M059J (cell line): ENCODE data around the gene PGAM1. TPM values are rescaled to one million over a fixed set of nuclear protein-coding genes. Genes with fewer than 3 reads are reported as not detected.
A peak's percentile ranks its signal among the peaks of the same experiment; 100 is the strongest.
"Not testable (repeated sequence)": the region's sequence is repeated elsewhere in the genome, so short reads cannot be mapped to it uniquely, and the experiment has no call there.

Experiments used
- DNase-seq: peaks from one replicate; pipeline ENCODE4 v3.0.0-alpha.2; 2012; ENCODE audit warnings: low read depth
- total RNA-seq: library from RNA; depleted of rRNA; stranded (reverse); fragments of >200 nt; shearing (Covaris generic); gene quantifications from 2 replicates; pipeline ENCODE4 v1.2.3, GENCODE V29; 2014

The PGAM1 gene
- total RNA-seq, 1 experiment from 2014 or later, result 1,198 TPM

DNA sequence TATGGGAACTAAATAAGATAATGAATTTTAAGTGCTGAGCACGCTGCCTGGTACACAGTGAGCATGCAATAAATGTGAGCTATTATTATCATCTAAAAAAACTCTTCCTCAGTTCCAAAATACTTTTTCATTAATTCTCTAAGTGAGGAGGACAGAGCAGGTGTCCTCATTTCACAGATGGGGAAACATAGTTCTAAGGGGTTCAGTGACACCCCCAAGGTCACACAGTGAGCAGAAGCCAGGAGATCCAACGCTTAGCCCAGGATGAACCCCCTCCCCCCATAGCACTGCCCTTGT is 18.1 kb upstream of the PGAM1 start:
- DNase-seq, result no peak

DNA sequence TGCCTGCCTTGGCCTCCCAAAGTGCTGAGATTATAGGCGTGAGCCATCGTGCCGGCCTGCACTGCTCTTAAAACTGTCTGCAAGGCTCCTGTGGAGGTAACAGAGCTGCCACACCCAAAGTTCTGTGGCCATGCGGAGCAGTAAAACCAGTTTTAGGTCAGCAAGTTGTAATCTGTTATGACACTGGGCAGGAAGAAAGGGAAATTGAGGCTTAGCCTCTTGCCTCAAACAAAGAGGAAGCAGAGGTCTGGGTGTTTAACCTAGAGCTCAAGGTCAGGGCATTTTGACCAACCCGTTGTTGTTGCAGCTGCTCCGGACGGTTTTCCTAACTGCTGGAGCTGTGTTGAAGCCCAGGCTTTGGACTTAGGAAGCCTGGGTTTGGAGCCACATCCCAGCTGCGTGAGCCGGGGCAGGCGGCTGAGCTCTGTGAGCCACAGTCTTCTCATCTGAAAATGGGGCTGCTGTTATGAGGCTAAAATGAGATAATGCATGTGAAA is 17.4 kb upstream of the PGAM1 start:
- DNase-seq, result no peak

GRCh38 chr10:97411406-97411805 is 14.6 kb upstream of the PGAM1 start:
- DNase-seq, result peak; percentile 74

- peak; percentile 49 for DNase-seq
Measured at GRCh38 chr10:97412891-97413304, 13.1 kb upstream of the PGAM1 start.

DNA sequence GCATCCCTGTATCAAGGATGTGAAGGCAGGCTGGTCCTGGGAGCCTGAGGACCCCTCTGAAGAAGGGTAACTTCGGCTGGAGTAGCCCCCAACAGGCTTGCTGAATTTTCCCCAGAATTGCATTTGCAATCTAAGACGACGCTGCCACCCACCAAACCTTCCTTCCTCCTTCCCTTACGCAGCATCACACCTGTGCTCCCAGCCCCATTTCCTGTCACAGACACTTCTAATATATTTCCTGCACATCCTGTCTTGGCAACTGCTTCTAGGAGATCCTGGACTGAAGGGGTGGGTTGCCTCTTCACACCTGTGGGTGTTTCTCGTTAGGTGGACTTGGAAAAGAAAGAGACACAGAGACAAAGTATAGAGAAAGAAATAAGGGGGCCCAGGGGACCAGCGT is 9.4 kb upstream of the PGAM1 start:
- DNase-seq, result no peak

GRCh38 chr10:97423757-97424098 is 2.3 kb upstream of the PGAM1 start:
- not testable (repeated sequence) for DNase-seq

GRCh38 chr10:97426776-97427570 is 982 bp downstream of the PGAM1 start:
- no peak for DNase-seq

- peak; percentile 62 for DNase-seq
Measured at GRCh38 chr10:97427571-97428179, 1.7 kb downstream of the PGAM1 start.

- no peak for DNase-seq
Measured at GRCh38 chr10:97428572-97428981, 2.6 kb downstream of the PGAM1 start.

- DNase-seq, result peak; percentile 50
Measured at GRCh38 chr10:97434055-97434454, 8.1 kb downstream of the PGAM1 start.

- DNase-seq, result no peak
Measured at GRCh38 chr10:97434557-97434956, 8.6 kb downstream of the PGAM1 start.

DNA sequence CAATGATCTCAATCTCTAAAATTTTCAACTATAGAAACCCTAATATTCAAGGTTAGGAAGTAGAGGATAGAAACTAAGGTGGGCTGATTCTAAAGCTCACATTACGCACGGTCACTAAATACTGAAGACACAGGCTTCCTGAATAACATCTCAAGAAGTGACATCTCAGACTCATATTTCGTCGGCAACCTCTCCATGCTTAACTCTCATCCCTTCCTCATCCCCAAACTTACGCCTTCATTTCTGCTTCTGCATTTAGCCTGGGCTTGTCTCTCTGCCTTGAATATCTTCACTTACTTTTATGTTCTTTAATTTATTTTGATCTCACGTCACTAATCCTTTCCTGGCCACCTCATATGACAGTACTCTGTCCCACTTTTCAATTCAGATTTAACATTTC is 9.2 kb downstream of the PGAM1 start:
- no peak for DNase-seq

DNA sequence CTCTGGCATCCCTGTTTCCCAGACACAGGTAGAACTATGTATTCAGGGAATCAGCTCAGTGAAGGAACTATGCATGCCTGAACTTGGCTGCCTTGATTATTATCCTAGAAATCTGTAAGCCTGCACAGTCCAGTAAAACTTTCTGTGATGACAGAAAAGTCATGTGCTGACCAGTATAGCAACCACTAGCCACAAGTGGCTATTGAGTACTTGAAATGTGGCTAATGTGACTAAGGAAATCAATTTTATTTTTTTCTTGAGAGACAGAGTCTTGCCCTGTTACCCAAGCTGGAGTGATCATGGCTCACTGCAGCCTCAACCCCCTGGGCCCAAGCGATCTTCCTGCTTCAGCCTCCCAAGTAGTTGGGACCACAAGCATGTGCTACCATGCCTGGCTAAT is 16.3 kb downstream of the PGAM1 start:
- no peak for DNase-seq

GRCh38 chr10:97444212-97444611 is 18.2 kb downstream of the PGAM1 start:
- no peak for DNase-seq

DNA sequence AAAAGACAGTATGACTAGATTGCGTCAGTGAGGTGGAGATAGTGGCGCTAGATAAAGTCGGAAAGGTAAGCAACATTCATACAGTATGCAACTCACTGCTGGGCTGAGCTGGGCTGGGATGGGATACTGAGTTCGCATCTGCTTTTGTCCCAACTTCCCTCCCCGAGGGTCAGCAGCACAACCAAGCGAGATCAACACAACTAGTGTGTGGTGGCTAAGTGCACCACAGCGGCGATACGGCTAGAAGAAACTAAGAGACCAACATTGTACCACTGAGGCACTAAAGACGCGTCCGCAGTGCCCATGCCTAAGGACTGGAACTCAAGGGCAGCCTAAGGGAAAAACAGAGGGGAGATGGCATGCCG is 19.3 kb downstream of the PGAM1 start:
- DNase-seq, result no peak

DNA sequence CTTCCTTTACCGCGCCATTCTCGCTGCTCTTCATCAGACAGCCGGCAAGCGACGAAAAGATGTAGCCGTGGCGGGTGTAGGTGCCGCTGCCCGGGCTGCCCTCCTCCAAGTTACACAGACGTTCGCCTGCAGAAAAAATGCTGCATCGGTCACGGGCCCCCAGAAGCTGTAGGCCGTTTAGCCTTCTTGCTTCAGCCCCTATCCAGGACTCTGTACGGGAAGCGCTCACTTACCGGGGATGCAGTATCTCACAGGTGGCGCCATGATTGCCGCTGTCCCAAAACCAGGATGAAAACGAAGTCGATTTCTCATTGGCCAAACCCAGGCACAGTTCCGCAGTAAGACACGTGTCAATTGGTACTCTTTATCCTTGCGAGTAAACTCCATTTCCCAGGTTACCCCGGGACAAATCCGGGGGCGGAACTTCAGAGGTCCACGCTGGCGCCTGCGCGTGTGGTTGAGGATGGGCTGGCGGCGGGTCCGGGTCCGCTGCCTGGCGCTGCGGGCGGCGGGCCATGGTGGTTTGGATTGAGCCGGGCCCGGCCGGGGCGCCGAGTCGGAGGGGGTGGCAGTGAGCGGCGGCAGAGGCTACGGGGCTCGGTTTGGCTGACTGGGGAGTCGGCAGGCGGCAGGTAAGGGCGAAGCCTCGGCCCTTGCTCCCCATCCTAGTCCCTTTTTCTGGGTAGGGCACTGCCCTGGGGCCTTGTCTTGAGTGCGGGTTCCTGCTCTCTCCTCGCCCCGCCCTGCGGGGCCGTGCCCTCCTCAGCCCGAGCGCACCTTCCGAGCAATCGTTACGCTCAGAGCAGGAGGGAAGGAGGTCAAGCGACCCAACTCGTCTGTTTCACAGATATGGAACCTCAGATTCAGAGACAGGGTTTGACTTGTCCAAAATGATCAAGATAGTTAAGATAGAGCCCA is 20.0 kb downstream of the PGAM1 start, which contains the start of the genes EXOSC1 and ZDHHC16:
Gene EXOSC1 (minus strand): TSS at position 285 of the 918 bp plus-strand sequence. CDS start 21 bp downstream, at position 264.
Gene ZDHHC16 (plus strand): TSS at position 454 of the 918 bp plus-strand sequence. CDS start 5,501 bp downstream, outside the sequence.
- DNase-seq, result peak; percentile 96

DNA sequence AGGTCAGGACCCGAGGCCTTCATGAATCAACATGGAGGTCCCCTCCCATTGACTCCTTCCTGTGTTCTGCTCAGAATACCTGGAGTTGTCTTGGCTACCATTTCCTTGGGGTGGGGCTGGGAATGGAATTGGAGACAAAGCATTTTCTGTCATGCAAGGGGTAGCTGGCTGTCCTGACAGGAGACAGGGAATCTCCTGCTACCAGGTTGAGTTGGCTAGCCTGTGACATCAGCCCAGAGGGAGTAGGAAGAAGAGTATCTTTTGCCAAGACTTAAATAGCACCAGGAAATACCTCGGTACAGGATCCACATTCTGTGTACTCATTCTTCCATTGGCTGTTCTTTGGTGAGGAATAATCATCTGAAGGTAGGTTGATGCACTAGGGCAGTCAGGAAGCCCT is 24.8 kb downstream of the PGAM1 start:
- no peak for DNase-seq

- DNase-seq, result no peak
Measured at GRCh38 chr10:97451605-97452004, 25.6 kb downstream of the PGAM1 start.

DNA sequence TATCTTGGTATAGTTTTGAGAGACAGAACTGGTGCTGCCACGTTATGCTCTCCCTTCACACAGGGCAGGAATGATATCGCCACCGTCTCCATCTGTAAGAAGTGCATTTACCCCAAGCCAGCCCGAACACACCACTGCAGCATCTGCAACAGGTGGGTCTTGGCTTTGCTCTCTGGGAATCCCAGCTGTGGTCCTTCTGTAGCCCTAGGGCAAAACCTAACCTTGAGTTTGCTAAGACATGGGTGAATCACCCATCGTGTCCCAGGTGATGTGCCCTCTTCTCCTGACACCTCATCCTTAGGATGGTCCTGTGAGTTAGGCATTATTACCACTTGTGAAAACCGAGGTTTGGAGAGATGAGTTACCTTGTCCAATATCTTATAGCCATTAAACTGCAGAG is 26.4 kb downstream of the PGAM1 start:
- no peak for DNase-seq

DNA sequence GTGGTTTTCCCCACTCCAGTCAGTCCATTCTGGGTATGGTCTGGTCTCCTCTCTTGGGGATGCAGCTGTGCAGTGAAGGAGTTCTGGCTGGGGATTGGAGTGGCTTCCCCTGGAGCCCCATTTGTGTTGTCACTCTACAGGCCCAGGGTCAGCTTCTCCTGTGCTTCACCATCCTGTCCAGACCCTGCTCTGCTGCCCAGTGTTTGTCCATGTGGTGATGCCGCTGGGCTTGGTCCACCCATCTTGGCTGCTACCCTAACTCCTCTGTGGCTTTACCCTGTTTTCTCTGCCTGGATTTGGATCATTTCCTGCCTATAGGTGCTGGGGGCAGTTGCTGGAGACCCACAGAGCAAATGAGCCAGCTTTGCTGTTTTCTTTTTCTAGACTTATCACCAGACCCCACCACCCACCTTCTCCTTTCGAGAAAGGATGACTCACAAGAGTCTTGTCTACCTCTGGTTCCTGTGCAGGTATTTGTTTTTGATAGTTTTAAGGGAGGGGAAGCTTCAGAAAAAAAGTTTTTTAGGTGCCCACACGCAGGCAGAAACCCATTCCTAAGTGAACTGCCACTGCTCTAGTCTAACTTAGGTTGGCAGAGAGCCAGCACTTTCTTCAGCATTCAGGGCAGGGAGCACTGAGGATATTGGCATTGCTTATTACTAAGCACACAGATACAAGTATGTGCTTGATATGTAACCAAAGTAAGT is 28.5 kb downstream of the PGAM1 start:
- peak; percentile 29 for DNase-seq

GRCh38 chr10:97456034-97456685 is 30.2 kb downstream of the PGAM1 start:
- DNase-seq, result no peak
